HEK293 (cell line): ENCODE measurements around the gene MSI2.

ENCODE experiments used
- CTCF ChIA-PET: fragments of 350-600 bp; formaldehyde crosslinking; extraction: SDS; loops from one replicate; lab custom pipeline; 2021; ENCODE audit warnings: antibody characterized with exemption; lab: Yijun Ruan, JAX
- POLR2A ChIA-PET: fragments of 300-600 bp; formaldehyde crosslinking; extraction: SDS; loops from one replicate; lab custom pipeline; 2020; ENCODE audit warnings: antibody characterized with exemption, inconsistent platforms; lab: Yijun Ruan, JAX
- H3K27ac ChIP-seq: fragments of 200-500 bp; sonication (Bioruptor generic); 2 replicates; pipeline ENCODE4 v1.5.1; 2014; ENCODE audit warnings: low read depth, low read length, control low read depth, inconsistent platforms; ENCODE audit errors: extremely low read depth
- H3K36me3 ChIP-seq, 2 experiments: fragments of 200-500 bp in 1 of 2; sonication (Bioruptor generic) in 1 of 2; 1 replicate in 1 of 2; 2 replicates in 1 of 2; pipeline ENCODE4 v1.5.1; 2014 to 2017; ENCODE audit warnings: inconsistent platforms in 2 of 2, low read length in 2 of 2; ENCODE audit not compliant: control insufficient read depth in 2 of 2, insufficient read depth in 1 of 2
- H3K4me1 ChIP-seq: fragments of 200-500 bp; sonication (Bioruptor generic); 2 replicates; pipeline ENCODE4 v1.5.1; 2014; ENCODE audit warnings: mild to moderate bottlenecking, low read length, inconsistent platforms; ENCODE audit not compliant: control insufficient read depth, insufficient read depth
- H3K4me3 ChIP-seq: 2 replicates; pipeline ENCODE4 v1.5.1; 2011; ENCODE audit warnings: low read depth, mild to moderate bottlenecking, control low read depth, low read length, moderate library complexity
- H3K9me3 ChIP-seq: fragments of 200-500 bp; sonication (Bioruptor generic); 2 replicates; pipeline ENCODE4 v1.5.1; 2014; ENCODE audit warnings: low read depth, low read length, inconsistent platforms; ENCODE audit not compliant: control insufficient read depth, insufficient read depth
- KLF10 ChIP-seq: fragments of 450-650 bp; IDR thresholded peaks from 2 replicates; pipeline ENCODE4 v1.5.1; 2018; ENCODE audit warnings: missing biosample characterization, mild to moderate bottlenecking, missing genetic modification characterization
- KLF7 ChIP-seq: fragments of 450-650 bp; formaldehyde crosslinking; IDR thresholded peaks from 2 replicates; pipeline ENCODE4 v1.5.1; 2016; ENCODE audit warnings: missing biosample characterization, missing genetic modification characterization, borderline replicate concordance
- KLF9 ChIP-seq: fragments of 450-650 bp; formaldehyde crosslinking; IDR thresholded peaks from 2 replicates; pipeline ENCODE4 v1.5.1; 2016; ENCODE audit warnings: missing biosample characterization, missing genetic modification characterization, low read depth
- MZF1 ChIP-seq: fragments of 450-650 bp; formaldehyde crosslinking; IDR thresholded peaks from 2 replicates; pipeline ENCODE4 v1.5.1; 2017; ENCODE audit warnings: missing biosample characterization, missing genetic modification characterization, borderline replicate concordance
- ZEB2 ChIP-seq: fragments of 450-650 bp; formaldehyde crosslinking; IDR thresholded peaks from 2 replicates; pipeline ENCODE4 v1.5.1; 2016; ENCODE audit warnings: missing biosample characterization, missing genetic modification characterization
- ZFP3 ChIP-seq: fragments of 450-650 bp; formaldehyde crosslinking; IDR thresholded peaks from 2 replicates; pipeline ENCODE4 v1.5.1; 2016; ENCODE audit warnings: low read depth, missing biosample characterization, missing genetic modification characterization
- ZNF114 ChIP-seq: fragments of 450-650 bp; formaldehyde crosslinking; IDR thresholded peaks from 2 replicates; pipeline ENCODE4 v1.5.0; 2017; ENCODE audit warnings: missing biosample characterization, missing genetic modification characterization
- ZNF138 ChIP-seq: fragments of 450-650 bp; formaldehyde crosslinking; IDR thresholded peaks from 2 replicates; pipeline ENCODE4 v1.5.1; 2016; ENCODE audit warnings: missing biosample characterization, missing genetic modification characterization, borderline replicate concordance
- ZNF239 ChIP-seq: fragments of 450-650 bp; formaldehyde crosslinking; IDR thresholded peaks from 2 replicates; pipeline ENCODE4 v1.5.1; 2016; ENCODE audit warnings: missing biosample characterization, missing genetic modification characterization
- ZNF248 ChIP-seq: fragments of 450-650 bp; formaldehyde crosslinking; IDR thresholded peaks from 2 replicates; pipeline ENCODE4 v1.5.1; 2017; ENCODE audit warnings: missing biosample characterization, missing genetic modification characterization
- ZNF335 ChIP-seq: fragments of 450-650 bp; formaldehyde crosslinking; conservative IDR thresholded peaks from 2 replicates; pipeline ENCODE4 v1.5.1; 2016; ENCODE audit warnings: missing biosample characterization, missing genetic modification characterization
- ZNF391 ChIP-seq: fragments of 450-650 bp; formaldehyde crosslinking; IDR thresholded peaks from 2 replicates; pipeline ENCODE4 v1.5.1; 2016; ENCODE audit warnings: low read depth, missing biosample characterization, missing genetic modification characterization, borderline replicate concordance
- ZNF426 ChIP-seq: fragments of 450-650 bp; formaldehyde crosslinking; IDR thresholded peaks from 2 replicates; pipeline ENCODE4 v1.5.1; 2017; ENCODE audit warnings: missing biosample characterization, missing genetic modification characterization, mild to moderate bottlenecking, inconsistent platforms, moderate library complexity
- ZNF530 ChIP-seq: fragments of 450-650 bp; formaldehyde crosslinking; IDR thresholded peaks from 2 replicates; pipeline ENCODE4 v1.5.1; 2016; ENCODE audit warnings: low read depth, missing biosample characterization, missing genetic modification characterization
- ZNF610 ChIP-seq: fragments of 450-650 bp; formaldehyde crosslinking; IDR thresholded peaks from 2 replicates; pipeline ENCODE4 v1.5.1; 2016; ENCODE audit warnings: missing biosample characterization, missing genetic modification characterization, borderline replicate concordance
- ZNF658 ChIP-seq: fragments of 450-650 bp; formaldehyde crosslinking; IDR thresholded peaks from 2 replicates; pipeline ENCODE4; 2016; ENCODE audit warnings: missing biosample characterization, missing genetic modification characterization
- ZNF791 ChIP-seq: fragments of 450-650 bp; formaldehyde crosslinking; IDR thresholded peaks from 2 replicates; pipeline ENCODE4 v1.5.1; 2016; ENCODE audit warnings: missing biosample characterization, missing genetic modification characterization
- TF ChIP-seq, protein P1 (sequence below): fragments of 450-650 bp; formaldehyde crosslinking; IDR thresholded peaks from 2 replicates; pipeline ENCODE4 v1.5.1; 2016; ENCODE audit warnings: missing biosample characterization, missing genetic modification characterization, low read depth
- TF ChIP-seq, protein P2 (sequence below): fragments of 450-650 bp; formaldehyde crosslinking; IDR thresholded peaks from 2 replicates; pipeline ENCODE4 v1.5.1; 2016; ENCODE audit warnings: missing biosample characterization, missing genetic modification characterization
- TF ChIP-seq, protein P3 (sequence below): fragments of 450-650 bp; formaldehyde crosslinking; conservative IDR thresholded peaks from 2 replicates; pipeline ENCODE4 v1.5.1; 2016; ENCODE audit warnings: low read depth, missing biosample characterization, missing genetic modification characterization

Gene MSI2

DNA sequence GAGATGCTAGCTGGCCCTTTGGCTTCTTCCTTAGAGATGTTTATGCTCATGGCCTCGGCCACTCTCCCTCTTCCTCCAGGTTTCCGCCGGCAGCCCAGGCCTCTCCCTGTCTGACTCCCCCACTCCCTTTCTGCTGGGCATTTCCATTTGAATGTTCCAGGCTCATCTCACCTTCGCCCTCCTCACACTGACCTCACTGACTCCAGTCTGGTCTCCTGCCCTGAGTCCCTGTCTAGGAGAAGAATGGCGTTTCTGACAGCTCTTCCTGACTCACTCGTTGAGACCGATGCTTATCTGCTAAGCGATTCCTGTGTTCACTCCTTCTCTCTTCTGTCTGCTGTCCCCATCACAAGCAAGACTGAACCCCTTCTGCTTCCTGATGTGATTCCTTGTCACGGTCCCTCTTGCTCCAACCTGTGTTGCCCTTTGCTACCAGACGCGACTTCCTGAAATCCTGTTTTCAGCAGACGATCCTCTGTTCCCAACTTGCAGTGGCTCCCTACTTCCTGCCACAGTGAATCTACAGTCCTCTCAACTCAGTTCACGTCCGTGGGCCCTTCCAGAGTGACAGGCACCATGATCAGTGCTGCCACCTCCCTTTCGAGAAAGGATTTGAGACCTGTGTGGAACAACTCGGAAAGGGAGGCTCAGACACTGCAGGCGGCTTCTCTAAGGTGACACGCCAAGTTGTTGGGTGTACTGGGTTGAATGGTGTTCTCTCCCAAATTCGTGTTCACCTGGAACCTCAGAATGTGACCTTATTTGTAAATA lies 176.4 kb downstream of the MSI2 start (continued):
- TF ChIP-seq ZNF426 (no peak), ZNF138 (tag by site-specific recombination) (no peak), KLF9 (tag by site-specific recombination) (no peak), ZNF239 (tag by site-specific recombination) (no peak), MZF1 (tag by site-specific recombination) (no peak; the same call in 1 of the 2 replicates)
- TF ChIP-seq, protein P1, sequence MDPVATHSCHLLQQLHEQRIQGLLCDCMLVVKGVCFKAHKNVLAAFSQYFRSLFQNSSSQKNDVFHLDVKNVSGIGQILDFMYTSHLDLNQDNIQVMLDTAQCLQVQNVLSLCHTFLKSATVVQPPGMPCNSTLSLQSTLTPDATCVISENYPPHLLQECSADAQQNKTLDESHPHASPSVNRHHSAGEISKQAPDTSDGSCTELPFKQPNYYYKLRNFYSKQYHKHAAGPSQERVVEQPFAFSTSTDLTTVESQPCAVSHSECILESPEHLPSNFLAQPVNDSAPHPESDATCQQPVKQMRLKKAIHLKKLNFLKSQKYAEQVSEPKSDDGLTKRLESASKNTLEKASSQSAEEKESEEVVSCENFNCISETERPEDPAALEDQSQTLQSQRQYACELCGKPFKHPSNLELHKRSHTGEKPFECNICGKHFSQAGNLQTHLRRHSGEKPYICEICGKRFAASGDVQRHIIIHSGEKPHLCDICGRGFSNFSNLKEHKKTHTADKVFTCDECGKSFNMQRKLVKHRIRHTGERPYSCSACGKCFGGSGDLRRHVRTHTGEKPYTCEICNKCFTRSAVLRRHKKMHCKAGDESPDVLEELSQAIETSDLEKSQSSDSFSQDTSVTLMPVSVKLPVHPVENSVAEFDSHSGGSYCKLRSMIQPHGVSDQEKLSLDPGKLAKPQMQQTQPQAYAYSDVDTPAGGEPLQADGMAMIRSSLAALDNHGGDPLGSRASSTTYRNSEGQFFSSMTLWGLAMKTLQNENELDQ = no peak

DNA sequence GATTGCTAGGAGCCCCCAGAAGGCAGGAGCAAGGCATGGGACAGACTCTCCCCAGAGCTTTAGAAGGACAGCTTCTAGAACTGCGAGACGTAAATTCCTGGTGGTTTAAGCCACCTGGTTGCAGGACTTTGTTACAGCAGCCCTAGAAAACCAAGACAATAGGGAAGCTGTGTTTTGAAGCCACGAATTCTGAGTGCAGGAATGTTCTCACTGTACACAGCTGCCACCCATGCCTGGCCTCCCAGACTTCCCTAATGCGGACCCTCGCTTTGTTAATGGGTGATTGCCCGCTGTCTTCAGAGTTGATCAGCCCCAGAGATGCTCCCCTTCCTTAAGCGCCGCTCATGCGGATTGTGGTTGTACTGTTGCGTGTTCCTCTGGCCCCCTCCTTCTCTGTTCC lies 177.1 kb downstream of the MSI2 start:
- TF ChIP-seq ZNF791 (tag by site-specific recombination) (no peak), ZNF114 (tag by site-specific recombination) (no peak), KLF7 (tag by site-specific recombination) (no peak)
- TF ChIP-seq, all 188 proteins: peak for 0
- H3K27ac ChIP-seq = no peak overlapping the region

DNA sequence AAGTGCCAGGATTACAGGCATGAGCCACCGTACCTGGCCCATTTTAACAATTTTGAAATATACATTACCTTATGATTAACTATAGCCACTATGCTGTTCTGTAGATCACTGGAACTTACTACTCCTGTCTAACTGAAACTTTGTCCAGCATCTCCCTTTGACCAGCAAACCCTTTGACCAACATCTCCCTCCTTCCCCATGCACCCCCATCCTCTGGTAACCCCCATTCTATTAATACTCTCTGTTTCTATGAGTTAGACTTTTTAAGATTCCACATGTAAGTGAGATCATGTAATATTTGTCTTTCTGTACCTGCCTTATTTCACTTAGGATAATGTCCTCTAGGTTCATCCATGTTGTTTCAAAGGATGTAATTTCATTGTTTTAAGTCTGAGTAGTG lies 178.0 kb downstream of the MSI2 start:
- TF ChIP-seq ZNF658 = no peak
- no peak for TF ChIP-seq ZNF610
- TF ChIP-seq, all 188 proteins: peak for 0
- POLR2A ChIA-PET = no interaction called here
- no peaks in the 10 kb centered on the region for H3K9me3 ChIP-seq
- CTCF ChIA-PET = no interaction called here
- no peaks in the 10 kb centered on the region for H3K4me1 ChIP-seq
- H3K36me3 ChIP-seq = no peaks in the 10 kb centered on the region
- no peak overlapping the region for H3K27ac ChIP-seq
- H3K4me3 ChIP-seq = no peak overlapping the region

More for the DNA sequence above, 177.1 kb downstream of the MSI2 start:
- Histone ChIP-seq H3K4me1 (no peaks in the 10 kb centered on the region), H3K4me3 (no peak overlapping the region), H3K9me3 (no peaks in the 10 kb centered on the region), H3K36me3 (no peaks in the 10 kb centered on the region)
- ChIA-PET CTCF (no interaction called here), POLR2A (interaction anchor here (0.8 kb wide), 1 partner anchor 12 kb away, joined by 3 read pairs; no protein-coding TSS in a partner anchor)

DNA sequence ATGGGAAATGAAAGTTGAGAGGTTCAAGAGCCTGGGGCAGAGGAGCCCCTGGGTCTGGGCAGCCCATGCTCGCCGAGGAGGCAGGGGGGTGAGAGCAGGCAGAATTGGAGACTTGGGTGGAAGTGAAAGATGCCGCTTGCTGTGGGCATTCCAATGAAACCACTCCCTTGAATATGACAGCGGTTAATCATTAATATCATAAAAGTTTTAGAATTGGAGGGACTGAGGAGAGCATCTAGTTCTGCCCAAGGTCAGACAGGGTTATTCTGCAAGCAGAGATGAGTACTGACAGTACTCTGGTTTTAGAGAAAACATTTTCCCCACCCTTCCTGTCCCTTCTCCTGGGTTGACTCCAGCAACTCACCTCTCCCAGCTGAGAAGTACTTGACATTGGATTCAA lies 180.2 kb downstream of the MSI2 start:
- no peaks in the 10 kb centered on the region for H3K9me3 ChIP-seq
- ChIA-PET POLR2A (no interaction called here), CTCF (interaction anchor here (1.5 kb wide), 1 partner anchor 193 kb away, joined by 4 read pairs; no protein-coding TSS in a partner anchor)
- peaks cover 15% of the 10 kb centered on the region for H3K4me1 ChIP-seq
- no peak overlapping the region for H3K4me3 ChIP-seq
- TF ChIP-seq ZEB2 (tag by site-specific recombination) (no peak), ZNF530 (tag by site-specific recombination) (no peak), ZNF248 (tag by site-specific recombination) (no peak), KLF10 (tag by site-specific recombination) (no peak), ZNF335 (tag by site-specific recombination) (no peak), ZNF391 (no peak), ZFP3 (no peak)
- TF ChIP-seq, protein P2, sequence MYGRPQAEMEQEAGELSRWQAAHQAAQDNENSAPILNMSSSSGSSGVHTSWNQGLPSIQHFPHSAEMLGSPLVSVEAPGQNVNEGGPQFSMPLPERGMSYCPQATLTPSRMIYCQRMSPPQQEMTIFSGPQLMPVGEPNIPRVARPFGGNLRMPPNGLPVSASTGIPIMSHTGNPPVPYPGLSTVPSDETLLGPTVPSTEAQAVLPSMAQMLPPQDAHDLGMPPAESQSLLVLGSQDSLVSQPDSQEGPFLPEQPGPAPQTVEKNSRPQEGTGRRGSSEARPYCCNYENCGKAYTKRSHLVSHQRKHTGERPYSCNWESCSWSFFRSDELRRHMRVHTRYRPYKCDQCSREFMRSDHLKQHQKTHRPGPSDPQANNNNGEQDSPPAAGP (tag by site-specific recombination) = no peak
- TF ChIP-seq, protein P3, sequence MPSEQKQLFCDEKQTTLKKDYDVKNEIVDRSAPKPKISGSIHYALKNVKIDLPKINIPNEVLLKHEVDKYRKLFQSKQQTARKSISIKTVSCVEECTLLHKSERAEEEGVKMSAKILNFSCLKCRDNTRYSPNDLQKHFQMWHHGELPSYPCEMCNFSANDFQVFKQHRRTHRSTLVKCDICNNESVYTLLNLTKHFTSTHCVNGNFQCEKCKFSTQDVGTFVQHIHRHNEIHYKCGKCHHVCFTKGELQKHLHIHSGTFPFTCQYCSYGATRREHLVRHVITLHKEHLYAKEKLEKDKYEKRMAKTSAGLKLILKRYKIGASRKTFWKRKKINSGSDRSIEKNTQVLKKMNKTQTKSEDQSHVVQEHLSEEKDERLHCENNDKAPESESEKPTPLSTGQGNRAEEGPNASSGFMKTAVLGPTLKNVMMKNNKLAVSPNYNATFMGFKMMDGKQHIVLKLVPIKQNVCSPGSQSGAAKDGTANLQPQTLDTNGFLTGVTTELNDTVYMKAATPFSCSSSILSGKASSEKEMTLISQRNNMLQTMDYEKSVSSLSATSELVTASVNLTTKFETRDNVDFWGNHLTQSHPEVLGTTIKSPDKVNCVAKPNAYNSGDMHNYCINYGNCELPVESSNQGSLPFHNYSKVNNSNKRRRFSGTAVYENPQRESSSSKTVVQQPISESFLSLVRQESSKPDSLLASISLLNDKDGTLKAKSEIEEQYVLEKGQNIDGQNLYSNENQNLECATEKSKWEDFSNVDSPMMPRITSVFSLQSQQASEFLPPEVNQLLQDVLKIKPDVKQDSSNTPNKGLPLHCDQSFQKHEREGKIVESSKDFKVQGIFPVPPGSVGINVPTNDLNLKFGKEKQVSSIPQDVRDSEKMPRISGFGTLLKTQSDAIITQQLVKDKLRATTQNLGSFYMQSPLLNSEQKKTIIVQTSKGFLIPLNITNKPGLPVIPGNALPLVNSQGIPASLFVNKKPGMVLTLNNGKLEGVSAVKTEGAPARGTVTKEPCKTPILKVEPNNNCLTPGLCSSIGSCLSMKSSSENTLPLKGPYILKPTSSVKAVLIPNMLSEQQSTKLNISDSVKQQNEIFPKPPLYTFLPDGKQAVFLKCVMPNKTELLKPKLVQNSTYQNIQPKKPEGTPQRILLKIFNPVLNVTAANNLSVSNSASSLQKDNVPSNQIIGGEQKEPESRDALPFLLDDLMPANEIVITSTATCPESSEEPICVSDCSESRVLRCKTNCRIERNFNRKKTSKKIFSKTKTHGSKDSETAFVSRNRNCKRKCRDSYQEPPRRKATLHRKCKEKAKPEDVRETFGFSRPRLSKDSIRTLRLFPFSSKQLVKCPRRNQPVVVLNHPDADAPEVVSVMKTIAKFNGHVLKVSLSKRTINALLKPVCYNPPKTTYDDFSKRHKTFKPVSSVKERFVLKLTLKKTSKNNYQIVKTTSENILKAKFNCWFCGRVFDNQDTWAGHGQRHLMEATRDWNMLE (tag by site-specific recombination) = no peak
- no peaks in the 10 kb centered on the region for H3K36me3 ChIP-seq
- H3K27ac ChIP-seq = no peak overlapping the region
